Pulmonary artery endothelial cell (primary cell): ENCODE measurements around the gene UBTF. TPM values are rescaled to one million over a fixed set of nuclear protein-coding genes. Genes with fewer than 3 reads are reported as not detected.

ENCODE experiments used
- DNase-seq: peaks from one replicate; pipeline ENCODE4 v3.0.0-alpha.2; 2011; ENCODE audit warnings: low read depth, low spot score
- total RNA-seq: library from RNA; depleted of rRNA; stranded (reverse); fragments of >200 nt; gene quantifications from 2 replicates; pipeline ENCODE4 v1.2.3, GENCODE V29; 2014

The UBTF gene, protein sequence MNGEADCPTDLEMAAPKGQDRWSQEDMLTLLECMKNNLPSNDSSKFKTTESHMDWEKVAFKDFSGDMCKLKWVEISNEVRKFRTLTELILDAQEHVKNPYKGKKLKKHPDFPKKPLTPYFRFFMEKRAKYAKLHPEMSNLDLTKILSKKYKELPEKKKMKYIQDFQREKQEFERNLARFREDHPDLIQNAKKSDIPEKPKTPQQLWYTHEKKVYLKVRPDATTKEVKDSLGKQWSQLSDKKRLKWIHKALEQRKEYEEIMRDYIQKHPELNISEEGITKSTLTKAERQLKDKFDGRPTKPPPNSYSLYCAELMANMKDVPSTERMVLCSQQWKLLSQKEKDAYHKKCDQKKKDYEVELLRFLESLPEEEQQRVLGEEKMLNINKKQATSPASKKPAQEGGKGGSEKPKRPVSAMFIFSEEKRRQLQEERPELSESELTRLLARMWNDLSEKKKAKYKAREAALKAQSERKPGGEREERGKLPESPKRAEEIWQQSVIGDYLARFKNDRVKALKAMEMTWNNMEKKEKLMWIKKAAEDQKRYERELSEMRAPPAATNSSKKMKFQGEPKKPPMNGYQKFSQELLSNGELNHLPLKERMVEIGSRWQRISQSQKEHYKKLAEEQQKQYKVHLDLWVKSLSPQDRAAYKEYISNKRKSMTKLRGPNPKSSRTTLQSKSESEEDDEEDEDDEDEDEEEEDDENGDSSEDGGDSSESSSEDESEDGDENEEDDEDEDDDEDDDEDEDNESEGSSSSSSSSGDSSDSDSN
- 52.5 and 67.6 TPM in 2 replicates for total RNA-seq

DNA sequence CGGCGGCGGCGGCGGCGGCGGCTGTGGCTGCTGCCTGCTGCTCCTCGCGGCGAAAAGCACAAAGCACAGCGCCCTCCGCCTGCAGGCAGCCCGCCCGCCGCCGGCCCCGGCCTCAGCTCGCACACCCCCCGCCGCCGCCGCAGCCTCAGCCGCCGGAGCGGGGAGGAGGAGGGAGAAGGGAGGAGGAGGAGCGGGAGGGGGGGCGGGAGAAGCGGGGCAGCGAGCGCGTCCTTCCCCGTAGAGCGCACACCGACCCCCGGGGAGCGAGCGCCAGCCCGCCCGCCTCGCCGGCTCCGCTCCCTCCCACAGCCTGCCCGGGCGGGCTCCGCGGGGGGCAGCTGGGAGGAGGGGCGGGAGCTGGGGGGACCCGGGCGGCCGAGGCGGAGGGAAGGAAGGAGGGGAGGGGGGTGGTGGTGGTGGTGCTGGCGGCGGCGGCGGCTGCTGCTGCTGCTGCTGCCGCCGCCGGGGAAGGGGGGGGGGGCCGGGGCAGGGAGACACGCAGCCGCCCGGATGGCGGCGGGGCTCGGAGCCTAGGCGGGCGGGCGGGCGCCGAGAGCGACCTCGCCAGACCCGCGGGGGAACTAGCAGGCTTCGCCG is at the start of gene UBTF:
UBTF (minus strand) TSS at position 60 of the 597 bp plus-strand sequence. CDS start 1,446 bp downstream, outside the sequence.
- DNase-seq: no peak

DNA sequence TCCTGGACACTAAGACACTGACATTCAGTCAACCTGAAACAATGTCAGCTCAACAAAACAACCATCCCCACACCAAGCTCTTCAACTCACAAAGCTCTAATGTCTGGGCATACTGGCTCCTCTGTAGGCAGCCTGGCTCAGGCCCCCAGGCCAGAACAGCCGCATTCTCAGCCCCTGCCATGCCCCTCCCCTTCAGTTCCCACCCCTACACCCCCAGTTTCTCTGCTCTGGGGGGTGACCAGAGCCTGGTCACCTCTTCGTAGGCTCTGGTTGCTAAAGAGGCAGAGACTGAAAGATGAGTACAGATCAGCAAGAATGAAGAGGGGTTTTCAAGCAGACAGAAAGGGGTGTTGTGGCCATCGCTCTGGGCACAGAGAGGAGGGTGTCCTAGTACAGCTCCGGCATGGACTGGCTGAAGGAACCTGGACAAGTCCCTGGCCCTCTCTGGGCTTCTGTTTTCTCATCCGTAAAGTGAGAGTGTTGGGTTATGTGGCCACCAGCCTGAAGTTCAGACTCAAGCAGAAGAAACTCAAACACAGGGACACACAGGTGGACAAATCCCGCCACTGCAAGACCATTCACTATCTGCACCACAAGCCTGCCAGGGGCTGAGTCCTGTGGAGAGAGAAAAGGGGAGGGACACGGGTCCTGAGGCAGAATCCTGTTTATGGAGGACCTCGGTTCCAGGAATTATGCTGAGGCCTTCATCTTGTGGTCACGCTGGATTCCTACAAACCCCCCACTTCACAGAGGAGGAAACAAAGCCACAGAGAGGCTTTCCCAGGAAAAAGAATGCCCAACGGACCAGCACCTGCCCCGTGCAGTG is 49.4 kb upstream of the UBTF start:
- no peak for DNase-seq

DNA sequence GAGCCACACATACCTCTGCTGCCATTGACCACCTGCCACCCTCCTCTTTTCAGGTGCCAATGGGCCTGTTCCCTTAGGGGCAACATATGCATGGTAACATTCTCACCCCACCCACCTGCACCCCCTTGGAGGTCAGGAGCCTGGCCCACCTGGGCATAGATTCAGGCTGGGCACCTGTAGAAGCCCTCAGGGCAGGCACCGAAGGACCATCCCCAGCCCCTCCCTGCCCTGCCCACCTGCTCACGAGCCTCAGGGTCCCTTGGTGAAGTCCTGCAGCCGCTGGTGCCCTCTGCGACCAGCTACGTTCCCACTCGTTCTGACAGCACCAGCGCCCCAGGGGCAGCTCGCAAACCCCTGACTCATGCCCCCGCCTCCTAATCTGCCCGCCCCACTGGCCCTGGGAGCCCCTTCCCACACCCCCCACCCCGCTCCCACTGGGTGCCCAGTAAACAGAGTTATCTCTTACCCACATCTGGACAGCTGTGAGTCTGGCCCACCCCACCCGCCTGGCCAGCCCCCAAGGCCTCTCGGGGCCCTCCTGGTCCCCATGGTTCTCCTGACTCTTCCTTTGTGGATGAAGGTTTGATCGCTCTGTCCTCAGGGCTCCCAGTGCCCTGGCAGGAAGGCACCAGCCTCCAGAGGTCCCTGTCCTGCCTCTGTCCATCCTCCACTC is 48.5 kb upstream of the UBTF start, which contains the start of gene SLC4A1:
SLC4A1 (minus strand) TSS at position 318 of the 673 bp plus-strand sequence. CDS start 5,269 bp downstream, outside the sequence.
- DNase-seq: no peak

DNA sequence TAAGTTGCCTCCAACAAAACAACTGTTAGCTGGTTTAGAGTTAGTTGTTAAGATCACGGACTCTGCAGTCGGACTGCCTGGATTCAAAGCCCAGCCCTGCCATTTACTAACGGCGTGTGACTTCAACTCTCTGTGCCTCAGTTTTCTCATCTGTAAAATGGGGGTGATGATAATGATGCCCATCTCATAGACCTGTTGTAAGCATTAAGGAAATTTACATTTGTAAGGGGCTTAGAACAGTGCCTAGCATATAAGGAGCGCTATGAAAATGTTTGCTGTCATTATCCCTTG is 47.6 kb upstream of the UBTF start:
- DNase-seq: no peak

DNA sequence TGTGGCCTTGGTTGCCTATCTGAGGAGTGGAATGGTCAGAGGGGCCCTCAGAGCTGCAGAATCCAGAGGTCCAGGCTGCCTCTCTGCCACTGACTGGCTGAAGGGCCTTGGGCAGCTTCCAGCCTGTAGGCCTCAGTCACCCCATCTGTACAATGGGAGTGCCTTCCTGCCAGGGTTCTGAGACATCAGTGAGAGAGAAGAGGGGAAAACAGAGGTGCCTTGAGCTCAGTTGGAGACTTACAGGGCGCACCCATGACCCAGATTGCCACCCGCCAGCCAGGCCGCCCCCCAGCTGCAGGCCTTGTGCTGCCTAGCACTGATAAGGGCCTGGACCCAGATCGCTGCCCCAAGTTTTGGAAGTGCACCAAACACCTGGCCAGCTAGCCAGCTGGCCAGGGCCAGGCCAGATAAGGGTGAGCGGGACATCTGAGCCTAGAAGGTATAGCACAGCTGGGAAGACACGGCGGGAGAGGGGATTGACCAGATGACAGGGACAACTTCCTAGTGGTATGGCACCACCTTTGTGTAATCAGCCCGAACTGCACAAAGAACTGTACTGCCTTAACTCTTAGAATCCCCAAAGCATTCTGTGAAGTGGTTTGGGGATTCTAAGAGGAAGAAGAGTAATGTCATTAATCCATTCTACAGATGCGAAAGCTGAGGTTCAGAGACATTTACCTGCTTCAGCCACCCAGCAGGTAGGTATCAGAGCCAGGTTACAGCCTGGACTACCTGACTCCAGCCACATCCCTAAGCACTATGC is 47.1 kb upstream of the UBTF start:
- no peak for DNase-seq

DNA sequence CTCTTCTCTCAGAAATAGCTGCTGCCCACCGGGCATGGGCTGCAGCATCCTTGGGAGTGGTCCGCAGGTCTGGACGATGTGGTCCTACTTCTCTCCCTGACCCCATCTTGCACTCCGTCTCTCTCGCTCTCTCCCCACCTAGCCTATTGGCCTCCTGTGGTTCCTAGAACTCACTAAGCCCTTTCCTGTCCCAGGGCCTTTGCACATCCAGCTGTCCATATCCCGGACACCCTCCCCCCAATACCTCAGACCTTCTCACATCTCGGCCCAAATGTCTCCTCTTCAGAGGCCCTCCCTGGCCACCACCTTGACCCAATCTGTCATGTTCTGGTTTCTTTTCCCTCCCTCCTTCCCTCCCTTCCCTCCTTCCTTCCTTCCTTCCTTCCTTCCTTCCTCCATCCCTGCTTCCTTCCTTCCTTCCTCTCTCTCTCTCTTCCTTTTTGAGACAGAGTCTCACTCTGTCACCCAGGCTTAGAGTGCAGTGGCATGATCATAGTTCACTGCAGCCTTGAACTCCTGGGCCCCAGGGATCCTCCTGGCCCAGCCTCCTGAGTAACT is 43.9 kb upstream of the UBTF start:
- no peak for DNase-seq

DNA sequence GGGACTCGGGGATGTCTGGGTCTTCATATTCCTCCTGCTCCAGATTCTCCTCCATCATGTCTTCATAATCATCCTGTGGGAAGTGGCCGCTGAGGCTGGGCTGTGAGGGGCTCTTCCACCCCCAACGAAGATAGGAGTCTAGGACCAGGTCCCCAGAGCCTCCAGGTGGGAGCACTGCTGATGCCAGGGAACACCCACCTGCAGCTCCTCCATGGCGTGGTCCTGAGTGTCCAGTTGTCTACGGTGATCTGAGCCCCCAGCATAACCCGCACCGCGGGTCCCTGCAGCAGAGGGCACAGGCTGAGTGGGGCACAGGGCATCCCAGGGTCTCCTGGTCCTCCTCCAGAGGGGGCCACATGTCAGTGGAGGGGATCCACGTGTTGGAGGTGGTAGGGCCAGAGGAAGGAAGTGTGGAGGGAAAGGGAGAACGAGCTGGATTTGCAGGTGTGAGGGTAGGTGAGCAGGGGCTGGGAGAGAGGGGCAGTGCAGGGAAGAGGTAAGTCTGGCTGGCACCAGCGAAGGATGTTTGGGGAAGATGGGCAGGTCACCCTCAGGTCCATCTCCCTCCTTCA is 43.3 kb upstream of the UBTF start:
- no peak for DNase-seq

DNA sequence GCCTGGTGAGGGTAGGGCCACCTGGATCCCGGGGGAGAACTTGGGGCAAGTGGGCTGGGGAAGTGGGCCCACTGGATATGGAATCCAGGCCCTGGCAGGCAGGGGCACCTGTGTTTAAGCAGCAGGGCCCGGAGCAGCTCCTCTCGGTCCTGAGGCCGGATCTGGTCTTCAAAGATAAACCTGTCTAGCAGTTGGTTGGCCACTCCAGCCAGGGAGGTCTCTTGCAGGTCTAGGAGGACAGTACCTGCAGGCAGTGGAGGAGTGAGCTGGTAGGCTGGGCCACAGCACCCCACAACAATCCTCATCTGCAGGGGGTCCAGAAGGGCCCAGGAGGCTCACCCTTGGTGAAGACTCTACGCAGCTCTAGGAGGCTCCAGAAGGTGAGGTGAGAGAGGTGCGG is 40.8 kb upstream of the UBTF start:
- no peak for DNase-seq

DNA sequence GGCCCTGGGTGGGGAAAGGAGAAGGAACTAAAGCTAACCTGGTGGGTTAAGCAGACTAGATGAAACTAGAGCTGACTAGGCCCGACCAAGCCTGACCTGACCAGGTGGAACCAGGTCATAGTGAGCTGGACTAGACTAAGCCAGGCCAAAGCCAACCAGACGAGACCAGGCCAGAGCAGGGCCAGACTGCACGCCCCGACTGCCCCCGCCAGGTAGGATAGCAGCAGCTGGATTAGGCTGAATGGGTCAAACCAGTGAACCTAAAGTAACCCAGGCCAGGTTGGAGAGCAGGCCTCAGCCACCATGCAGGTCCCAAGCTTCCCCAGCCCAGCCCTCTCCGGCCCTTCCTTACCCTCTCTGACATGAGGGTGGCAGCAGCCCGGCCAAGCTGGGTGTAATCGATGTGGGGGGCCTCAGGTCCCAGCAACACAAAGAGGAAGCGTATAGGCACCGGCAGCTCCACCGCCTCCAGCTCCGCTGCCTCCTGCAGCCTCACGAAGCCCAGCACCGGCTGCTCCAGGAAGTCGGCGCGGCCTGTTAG is 39.4 kb upstream of the UBTF start:
- DNase-seq: no peak

DNA sequence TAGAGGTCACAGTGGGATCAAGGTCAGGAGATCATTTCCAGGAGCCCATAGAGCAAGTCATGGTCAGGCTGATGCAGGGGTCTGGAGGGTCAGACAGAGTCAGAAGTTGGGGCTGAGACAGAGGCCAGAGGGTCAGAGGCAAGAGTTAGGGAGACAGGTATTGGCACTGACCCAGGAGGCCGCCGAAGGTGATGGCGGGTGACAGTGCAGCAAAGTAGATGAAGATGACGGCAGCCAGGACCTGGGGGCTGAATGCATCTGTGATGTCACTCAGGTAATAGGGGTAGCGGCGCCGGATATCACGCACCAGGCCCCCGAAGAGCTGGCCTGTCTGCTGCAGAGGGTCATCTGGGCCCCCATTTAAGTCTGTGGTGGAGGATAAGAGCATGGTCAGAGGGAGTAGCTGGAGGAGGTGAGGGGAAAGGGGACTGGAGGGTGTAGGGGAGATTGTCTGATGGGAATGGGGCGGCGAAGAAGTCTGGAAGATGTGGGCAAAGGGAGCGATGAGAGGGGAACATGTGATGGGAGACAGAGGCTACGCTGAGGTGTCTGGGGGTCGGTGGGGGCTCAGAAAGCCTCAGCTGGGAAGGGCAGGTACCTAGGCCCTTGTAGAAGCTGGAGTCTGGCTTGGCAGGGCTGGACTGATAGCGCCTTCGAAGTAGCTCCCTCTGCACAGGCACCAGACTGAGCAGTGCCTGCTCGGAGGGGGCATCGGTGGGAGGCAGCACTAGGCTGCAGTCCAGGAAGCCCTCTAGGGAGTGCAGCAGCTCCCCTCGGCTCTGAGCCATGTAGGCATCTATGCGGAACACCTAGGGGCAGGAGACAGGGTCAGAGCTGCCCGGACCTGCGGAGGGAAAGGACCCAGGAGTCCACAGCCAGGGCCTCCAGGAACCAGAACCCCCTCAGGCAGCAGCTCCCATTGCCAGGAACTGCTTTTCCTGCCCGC is 38.6 kb upstream of the UBTF start:
- DNase-seq: no peak

DNA sequence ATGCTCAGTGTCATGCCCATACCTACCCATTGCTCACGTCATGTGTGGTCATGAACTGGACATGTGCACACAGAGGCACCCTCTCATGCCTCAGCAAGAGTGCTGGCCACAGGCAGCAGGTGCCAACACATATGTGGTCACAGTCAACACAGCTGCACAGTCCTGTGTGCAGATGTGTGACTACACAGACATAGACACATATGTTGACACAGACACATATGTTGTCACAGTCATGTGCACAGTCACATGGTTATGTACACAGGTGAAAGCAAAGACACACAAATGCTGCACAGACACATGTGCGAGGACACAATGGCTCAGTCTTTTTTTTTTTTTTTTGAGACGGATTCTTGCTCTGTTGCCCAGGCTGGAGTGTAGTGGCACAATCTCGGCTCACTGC is 37.2 kb upstream of the UBTF start:
- DNase-seq: no peak

DNA sequence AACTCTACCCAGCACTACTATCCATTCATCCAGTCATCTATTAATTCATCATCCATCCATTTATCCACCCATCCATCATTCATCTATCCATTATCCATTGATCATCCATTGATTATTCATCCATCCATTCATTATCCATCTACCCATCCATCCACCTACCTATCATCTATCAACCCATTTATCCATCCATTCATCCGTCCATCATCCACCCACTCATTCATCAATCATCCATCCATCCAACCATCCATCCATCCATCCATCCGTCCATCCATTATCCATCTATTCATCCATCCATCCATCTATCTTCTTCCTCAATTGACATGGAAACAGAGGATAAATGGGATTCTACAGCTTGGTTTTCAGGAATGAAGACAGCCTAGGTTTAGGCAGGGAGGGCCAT is 36.4 kb upstream of the UBTF start:
- DNase-seq: no peak

DNA sequence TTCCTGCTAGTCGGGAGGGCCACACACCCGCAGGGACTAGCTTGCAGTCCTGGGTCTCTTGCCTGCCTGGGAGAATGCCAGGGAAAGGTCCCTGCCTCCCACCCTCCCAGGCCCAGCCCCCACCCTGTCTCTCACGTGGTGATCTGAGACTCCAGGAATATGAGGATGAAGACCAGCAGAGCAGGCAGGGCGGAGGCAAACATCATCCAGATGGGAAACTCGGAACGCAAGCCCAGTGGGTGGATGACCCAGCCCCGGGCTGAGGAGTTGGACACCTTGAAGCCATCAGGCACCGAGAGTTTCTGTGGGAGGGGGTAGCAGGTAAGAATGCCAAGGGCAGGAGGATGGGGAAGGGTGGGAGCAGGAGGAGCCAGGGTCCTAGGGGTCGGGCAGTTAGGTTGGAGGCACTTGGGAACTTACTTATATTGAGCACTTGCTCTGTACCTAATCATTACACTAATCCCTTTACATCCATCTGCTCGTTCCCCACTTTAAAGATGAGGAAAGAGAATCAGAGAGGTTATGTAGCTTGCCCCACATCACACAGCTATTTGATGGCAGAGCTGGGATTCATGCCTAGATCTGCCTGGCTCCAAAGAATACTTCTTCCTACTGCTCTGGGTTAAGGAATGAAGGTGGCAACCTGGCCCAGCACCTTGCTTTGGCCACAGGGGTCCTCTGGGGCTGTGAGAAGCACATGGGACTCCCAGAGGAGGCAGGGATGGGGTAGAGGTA is 35.1 kb upstream of the UBTF start:
- DNase-seq: no peak

DNA sequence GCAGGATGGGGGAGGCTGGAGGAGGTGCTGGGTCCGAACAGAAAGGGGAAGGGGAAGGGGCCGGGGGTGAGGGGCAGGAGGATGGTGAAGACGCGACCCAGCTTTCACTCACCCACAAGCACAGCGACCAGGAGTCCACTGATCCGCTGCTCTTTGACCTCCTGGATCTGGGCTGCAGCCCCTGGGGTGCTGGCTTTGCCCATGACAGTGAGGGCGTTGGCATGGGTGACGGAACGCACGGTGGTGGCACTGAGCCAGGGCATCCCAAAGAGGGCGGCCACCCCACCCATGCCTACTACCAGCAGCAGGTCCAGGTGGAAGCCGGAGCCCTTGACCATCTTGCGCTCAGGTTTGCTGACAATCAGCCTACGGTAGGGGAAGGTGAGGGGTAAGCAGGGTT is 33.5 kb upstream of the UBTF start:
- no peak for DNase-seq

DNA sequence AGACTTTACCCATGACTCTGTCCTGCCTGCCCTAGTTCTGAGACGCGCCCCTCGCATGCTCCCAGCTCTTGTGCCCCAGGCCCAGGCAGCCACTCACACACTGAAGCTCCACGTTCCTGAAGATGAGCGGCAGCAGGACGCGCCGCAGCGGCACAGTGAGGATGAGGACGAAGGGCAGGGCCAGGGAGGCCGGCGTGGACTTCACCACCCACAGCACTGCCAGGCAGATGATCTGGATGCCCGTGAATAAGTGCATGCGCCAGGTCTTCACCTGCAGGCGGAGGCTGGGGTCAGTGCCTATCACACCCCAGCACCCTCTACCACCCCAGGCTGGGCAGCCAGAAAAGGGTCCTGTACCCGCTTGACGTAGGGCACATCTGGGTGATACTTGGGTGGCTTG is 31.6 kb upstream of the UBTF start:
- no peak for DNase-seq

DNA sequence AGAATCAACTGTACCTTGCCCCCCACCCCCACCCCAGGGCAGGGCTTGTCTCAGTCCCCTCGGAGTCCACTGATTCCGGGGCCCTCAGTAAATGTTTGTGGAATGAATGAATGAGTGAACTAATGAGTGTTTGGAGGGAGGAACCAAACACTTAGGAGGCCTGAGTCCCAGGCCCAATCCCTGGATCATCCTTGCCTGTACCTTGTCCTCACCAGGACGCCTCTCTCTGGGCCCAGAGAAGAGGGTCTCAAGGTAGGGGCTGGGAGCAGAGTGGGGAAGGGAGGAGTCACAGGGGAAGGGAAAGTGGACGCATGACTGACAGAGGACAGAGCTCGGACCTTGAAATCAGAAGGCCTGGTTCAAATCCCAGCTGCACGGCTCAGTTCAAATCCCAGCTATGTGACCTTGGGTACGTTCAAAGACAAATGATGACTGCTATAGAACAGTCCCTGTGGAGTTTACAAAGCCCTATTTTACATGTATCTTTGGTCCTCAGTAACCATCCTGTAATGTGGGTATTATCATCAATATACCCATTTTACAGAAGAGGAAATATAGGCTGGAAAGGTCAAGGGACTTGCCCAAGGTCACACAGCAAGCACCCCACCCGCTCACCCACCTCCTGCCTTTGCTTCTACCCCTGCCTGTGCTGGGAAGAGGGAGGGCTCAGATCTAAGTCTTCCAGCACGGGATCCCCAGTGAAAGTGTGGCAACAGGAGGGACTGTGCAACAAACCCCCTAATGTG is 30.2 kb upstream of the UBTF start:
- no peak for DNase-seq
